Amniotic epithelial cell (primary cell): Measurements from ENCODE around the gene LRRC3B.

Experiments used
- DNase-seq: peaks from one replicate; pipeline ENCODE4 v3.0.0-alpha.2; 2010; ENCODE audit warnings: low read depth

The LRRC3B gene

DNA sequence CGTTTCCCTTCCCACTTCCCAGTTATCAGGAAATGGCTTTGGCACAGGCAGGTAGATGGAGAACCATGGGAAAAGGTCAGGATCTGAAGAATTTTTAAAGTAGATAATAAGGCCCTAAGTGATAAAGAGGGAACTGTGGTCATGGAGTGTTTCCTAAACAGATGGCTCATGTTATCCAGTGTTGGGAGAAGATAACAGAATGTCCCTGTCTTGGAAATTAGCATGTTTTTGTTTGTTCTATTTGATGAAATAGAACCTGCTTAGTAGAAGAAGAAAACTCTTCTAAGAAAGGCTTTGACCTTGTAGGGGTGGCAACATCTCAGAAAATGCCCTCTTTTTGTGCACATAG, 8.8 kb downstream of the LRRC3B start:
- no peak for DNase-seq

DNA sequence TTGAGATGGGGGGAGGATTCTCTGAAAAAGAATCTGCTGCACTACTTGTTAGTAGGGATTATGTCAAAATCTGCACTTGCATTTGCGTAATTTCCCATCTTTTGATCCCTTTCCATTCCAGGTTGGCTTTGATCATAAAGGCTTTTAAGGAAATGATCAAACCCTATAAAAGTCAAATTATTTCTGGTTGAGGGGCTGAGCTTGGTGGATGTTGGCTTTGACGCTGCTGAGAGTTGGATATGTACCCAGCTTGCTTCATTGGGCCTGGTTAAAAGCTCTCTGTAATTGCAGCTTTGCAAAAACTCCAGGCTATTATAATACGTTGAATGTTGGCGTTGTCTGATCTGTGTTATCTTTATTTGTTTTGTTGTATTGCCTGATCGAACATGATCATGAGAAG, 12.0 kb downstream of the LRRC3B start:
- no peak for DNase-seq

DNA sequence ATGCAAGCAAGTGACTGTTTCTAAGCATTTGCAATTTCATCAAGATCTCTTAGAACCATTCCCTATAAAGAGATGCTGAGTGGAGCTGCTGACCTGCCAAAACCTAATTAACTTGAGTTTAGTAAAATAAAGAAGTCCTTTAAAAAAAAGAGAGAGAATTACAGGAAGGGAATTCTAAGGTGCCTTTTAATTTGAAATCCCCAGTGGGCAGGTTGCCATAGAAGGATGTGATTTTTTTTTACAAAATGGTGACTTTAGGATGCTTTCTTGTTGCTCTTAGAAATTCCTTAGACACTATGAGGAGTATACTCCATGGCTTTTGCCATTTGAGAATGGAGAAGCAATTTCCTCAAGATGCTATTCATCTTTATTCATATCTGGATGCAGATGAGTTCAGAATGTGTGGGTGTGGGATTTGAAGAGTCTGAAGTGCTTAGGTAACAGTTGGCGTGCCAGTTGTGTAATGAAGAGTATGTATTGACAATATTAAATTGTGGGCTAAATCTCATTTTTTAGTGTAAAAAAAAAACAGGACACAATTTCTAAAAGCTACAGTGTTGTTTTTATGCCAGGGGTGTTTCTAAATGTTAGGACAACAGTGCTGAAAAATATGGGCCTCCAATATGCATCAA, 13.6 kb downstream of the LRRC3B start:
- DNase-seq = no peak

DNA sequence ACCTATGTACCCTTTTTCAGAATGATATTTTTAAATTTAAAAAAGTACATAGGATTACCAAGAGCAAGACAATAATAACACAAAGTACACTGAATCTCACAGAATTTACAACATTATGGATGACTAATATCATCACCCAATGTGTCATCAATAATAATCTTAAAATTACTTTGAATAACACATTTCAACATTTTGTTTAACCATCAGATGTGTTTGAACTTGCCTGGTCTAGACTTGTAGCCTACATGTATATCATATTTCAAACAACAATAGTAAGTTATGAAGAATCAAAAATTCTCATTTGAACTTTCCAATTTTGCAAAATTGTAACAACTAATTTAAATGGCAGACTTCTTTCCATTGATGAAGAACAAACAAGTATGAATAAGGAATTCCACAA, 15.1 kb downstream of the LRRC3B start:
- no peak for DNase-seq

DNA sequence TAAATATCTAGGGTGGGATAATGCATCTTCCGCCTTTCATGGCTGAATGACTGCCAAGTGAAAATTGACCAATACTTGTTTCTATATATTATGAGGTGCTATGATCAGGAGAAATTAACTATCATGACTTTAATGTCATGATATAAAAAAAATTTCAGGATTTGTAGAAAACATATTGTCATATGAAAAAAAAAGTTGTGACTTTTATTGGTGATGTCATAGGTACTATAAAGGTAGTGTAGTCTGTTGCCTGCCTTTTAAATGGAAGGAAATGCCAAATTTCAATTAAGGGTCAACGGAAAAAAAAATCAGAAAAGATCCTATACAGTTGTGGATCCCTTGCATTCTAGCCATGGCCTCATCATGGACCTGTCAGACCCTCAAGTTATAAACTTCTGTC, 15.5 kb downstream of the LRRC3B start:
- no peak for DNase-seq

DNA sequence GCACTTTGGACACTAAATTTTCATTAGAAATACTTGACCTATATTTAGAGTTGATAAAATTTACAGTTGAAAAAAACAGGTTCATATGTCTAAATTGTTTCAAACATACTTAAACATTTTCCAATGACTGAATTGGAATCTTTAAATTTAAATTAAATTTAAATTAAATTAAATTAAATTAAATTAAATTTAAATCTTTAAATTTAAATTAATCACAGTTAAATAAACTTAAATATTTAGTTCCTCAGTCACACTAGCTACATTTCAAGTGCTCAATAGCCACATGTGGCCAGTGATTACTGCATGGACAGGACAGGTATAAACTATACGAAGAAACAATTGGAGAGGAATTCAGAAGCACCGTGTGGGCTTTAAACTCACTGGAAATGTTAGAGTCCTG, 16.8 kb downstream of the LRRC3B start:
- DNase-seq = no peak

DNA sequence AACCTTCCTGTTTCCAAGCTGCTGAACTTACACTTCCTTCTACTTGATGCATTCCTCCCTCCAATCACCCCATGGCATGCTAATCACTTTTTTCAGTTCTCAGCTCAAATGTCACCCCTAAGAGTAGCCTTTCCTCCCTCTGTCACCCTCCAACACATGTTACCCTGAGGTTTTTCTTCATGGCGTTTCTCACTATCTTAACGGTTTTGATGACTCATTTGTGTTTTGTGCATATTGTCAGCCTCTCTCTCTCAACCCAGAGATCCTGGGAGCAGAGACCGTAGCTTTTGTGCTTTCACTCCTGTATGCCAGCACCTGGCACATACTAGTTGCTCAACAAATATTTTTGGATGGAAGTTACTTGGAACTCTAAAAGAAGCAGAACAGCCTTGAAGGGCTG, 24.5 kb downstream of the LRRC3B start:
- DNase-seq = no peak

DNA sequence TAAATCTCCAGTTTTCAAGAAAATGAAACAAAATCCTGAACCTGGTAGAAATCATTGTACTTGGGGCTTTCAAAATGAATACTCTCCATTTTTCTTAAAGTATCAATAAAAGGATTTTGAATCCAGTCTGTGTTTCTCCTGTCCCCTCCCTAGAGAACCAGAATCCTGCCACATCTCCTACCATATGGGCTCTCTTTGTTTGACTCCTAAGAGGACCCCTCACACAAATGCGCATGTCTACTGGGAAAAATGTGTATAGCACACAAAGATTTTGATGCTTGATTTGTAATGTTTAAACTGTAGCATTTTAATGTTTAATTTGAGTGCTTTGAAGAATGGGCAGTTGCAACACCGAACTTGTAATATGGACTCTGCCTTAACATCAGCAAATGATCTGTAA, 25.9 kb downstream of the LRRC3B start:
- DNase-seq = no peak

DNA sequence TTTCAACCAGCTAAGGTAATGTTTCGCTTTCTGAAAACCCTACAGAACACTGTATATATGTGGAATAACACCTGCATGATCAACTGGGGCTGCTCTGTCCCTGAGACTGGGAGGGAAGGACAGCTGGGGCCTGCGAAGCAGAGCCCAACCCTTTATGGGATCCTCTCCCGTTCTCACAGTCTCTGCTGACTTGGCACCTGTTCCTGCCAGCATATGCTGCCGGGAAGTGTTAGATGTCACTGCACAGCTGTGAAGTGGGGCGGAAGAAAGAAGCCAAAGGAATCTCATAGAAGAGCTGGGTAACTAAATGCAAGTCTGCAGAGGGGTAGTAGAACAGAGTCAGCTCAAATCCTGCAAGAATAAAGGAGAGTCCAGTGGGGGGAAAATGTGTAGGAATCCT, 29.6 kb downstream of the LRRC3B start:
- no peak for DNase-seq

DNA sequence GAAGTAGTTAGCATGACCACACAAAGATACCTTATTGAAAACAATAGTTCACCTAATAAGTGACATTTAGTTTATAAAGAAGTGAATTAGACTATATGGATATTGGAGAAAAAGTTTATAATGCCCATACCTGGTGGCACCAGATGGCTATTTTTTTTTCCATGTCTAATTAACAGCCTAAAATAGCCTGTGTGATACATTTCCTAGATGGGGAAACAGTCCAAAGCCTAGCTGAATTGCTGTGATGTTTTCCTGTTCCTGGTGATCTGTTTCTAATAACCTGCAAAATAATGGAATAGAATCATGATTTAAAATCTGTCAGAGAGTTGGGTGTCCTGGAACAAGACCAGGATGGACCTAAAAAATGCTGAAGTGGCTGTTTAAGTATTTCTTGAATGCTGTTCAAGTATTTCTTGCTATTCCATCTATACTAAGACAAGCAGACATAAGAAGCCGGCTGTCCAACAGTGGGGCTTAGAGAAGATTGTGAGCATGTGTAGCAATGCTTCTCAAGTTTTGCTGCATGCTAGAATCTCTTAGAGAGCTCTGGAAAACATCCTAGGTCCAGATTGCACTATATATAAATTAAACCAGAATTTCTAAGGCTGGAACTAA, 31.3 kb downstream of the LRRC3B start:
- DNase-seq = no peak

DNA sequence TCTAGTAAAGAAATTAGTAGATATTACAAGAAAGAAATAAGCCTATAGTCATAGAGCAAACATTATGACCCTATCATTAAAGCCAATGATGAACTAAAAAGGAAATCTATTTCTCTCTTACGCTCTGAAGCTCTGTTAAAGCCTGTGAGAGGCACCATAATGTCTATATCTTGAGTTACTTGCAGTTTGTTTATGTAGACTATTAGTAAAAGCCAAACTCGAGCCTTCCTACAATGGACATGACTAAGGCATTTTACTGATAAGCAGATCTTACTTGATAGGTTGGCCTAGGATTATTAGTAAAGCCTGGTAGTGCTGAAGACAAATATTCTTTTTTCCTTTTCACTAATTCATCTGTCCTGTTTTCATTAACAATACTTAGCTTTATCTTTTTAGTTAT, 32.7 kb downstream of the LRRC3B start:
- no peak for DNase-seq

DNA sequence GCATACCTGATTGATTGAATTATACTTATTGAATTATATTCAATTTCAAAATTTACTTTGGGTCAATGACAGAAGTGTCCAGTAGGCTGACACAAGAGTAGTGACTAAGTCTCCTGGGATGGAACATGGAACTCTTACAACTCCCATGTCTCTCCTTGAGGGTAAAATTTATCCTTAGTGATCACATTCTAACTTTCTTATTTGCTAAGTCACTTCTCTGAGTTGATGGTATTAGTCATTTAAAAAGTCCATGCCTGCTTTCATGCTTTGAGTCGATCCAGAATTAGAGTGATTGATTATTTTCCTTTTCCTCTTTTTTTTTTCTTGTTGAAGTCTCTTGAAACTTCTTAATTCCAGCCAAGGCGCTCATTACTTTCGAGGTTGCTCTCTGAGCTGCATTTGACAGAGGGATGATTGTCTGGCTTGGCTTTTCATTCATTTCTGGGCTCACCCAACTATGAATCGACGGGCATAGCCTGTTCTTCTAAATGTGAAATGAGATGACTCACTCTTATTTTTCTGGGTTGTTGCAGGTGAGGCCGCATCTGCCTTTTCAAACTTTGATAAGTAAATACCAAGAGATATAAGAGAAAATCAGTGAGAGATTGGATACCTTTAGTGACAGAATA, 34.9 kb downstream of the LRRC3B start:
- DNase-seq = no peak

DNA sequence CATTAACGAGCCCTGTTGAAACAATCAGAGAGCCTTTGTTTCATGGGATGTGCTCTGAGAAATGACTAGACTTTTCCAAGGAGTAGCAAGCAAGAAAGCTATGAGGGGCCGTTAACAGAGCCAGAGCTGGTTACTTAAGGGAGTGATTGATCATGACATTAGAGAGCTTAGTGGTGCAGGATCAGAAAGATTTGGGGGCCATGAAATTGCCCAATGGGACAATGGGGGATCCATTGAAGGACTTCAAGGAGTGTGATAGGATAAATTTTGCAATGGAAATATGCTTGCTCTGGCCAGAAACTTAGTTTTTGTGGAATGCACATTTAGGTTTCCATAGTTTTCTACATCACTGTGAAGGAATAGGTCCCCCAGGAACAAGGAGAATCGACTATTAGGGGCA, 45.6 kb downstream of the LRRC3B start:
- DNase-seq = no peak

DNA sequence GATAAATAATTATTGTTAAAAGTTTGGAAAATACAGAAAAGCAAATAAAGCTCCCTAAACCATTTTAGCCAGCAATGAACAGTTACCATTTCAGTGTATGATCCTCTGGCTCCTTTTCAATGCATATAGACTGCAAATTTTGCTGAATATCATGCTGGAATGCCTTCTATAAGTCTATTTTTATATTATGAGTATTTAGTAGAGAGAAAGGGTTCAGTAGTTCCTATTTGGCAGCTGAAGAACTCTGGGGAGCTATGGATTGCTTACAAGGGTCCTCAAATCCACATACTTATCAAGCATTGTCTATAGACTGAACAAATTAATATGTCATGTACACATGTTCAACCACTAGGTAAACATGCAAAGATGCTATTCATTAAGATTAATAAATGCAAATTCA, 46.1 kb downstream of the LRRC3B start:
- DNase-seq = no peak

DNA sequence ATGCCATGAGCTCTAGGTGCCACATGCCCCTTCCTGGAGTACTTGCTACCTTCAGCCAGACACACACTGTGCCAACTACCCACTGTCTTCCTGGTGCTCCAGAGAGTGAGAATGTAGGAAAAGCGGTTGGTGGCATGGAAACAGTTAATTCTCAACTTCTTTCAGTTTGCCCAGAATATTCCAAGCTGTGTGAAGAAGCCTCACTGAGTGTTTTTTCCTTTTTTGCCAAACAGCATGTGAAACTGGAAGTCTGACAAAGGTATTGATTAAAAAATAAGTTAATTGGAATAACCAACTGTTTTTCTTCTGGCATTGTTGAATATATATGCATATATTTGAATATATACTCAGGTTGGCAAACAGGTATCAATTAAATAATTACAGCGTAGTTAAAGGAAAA, 52.8 kb downstream of the LRRC3B start:
- DNase-seq = no peak

DNA sequence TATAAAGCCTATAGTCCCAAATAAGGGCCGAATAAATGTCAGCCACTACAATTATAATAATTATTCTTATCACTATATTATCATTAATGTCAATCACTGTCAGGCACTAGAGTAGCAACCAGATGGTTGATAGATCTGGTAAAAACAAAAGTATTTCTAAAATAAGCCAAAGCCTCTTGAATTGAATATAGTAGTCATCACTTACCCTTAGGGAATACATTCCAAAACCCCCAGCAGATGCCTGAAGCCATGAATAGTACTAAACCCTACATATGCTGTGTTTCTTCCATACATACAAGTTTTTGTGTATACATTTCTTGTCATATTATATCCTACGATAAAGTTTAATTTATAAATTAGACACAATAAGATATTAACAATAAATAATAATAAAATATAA, 59.1 kb downstream of the LRRC3B start:
- DNase-seq = no peak

DNA sequence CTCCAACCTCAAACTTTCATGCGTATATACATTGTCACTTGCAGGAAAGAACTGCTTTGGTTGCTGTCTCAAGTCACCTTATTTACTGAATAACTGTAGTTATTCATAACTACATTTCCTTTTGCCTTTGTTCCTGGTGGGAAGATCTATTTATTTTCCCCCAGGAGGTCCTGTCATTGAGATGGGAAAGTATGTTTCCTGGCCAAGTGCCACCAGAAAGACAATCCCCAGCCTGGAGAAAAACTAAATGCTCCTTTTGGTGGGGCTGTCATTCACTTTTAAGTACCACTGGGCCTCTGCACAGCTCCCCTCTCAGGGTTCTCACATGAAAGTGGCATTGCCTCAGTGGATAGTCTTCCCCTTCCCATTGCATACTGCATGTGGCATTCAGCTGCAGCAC, 59.8 kb downstream of the LRRC3B start:
- DNase-seq = no peak

DNA sequence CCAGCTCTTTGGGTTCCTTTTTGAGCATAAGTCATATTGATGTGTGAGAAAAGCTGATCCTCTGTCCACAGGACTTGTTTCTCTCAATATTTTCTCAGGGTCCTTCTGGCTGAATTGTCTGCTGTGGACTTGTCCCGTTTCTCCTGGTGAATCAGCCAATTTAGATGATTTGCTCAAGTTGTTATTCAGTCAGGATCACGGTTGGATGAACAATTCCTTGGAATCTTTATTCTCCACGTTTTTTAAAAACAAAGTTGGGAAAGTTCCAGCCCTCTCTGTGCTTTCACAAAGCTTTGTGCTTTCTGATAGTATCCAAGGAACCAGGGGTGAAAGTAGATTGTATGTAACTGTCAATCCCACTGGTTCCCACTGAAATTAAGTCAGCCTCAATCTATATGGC, 61.3 kb downstream of the LRRC3B start:
- DNase-seq = no peak

DNA sequence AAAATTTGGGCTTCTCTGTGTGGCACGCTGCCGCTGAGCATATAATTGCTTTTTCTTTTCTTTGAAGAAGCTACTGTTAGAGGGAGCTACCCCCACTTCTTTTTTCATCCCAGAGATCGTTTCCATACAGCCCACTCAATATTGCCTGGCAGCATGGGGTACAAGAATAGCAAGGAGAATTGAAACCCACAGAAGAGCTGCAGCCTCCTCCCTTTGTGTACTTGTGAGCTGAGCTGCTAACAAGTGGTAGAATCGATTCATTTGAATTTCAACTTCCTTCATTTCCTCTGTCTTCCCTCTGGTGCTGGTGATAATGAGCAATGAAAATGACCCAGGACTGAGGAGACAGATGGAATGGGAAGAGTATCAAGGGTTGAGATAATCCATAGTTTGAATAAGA, 64.9 kb downstream of the LRRC3B start:
- no peak for DNase-seq

DNA sequence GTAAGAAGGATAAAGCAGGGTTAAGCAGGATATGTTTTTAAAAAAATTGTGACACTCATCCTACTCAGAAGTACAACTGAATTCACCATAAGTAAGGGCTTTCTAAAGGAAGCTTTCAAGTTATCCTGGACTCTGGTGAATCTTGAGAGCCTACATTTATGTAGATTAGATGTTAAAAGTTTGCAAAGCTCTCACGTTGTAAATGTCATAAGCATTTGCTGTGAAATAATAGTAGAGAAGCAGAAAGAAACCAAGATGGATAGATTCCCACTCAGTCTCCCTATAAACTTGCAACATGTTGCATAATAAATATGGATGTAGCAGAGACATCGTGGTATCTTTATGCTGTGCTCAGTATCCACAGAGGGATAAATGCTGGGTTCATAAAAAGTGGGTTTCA, 77.0 kb downstream of the LRRC3B start:
- no peak for DNase-seq

DNA sequence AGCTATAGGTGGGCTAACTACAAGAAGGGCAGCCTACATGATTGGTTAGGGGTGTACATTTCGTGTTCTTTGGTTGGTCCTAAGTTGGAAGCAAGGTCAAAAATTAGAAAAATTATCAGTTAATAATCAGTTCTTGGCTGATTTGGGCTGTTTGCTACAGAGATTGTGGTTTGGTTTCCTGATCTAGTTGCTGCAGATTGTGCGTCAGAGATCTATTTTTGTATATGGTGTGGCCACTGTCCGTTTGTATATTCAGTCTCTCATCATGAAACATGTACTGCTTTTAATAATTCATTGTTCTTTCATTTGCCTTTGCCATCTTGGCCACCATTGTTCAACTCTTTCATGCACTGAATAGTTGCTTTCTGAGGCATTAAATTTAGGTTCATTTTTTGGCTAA, 80.9 kb downstream of the LRRC3B start:
- DNase-seq = no peak

DNA sequence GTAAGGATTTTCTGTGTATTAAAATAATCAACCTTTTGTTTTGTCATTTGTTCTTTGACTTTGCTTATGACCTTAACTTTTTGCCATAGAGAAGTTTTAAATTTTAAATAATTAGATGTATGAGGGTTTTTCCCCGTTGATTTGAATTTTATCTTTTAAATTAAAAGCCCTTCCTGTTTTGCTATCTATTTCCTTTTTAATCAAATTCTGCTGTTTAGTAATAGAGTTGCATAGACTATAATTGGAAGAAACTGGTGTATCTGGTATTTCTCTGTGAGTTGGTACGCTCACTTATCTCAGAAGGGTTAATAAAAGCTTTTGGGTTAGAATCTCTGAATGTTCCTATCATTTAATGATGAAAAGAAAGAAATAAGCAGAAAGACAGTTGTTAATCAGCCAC, 82.2 kb downstream of the LRRC3B start:
- DNase-seq = no peak

DNA sequence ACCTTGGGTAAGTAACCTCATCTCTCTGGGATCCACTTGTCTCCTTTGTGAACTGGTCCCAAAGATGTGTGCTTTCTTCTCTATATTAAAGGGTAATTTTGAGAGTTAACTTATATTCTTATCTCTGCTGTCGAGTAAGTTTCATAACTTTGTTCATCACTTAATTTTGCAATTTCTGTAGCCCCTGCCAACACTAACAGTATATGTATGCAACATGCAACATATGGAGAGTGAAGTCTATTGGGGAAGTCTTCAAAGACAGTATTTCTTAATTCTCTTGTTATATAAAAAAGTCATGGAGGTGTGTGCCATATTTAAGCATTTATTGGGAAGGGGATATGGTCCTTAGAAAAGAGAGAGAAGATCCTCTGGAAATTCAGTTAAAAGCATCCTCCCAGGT, 85.9 kb downstream of the LRRC3B start:
- DNase-seq = no peak
